Endodermal cell (in vitro differentiated cells): ENCODE measurements around the gene TM9SF3. TPM values are rescaled to one million over a fixed set of nuclear protein-coding genes. Genes with fewer than 3 reads are reported as not detected.
A peak's percentile ranks its signal among the peaks of the same experiment; 100 is the strongest.

ENCODE experiments used
- DNase-seq: peaks from one replicate; pipeline ENCODE4 v3.0.0-alpha.2; 2017
- H3K27ac ChIP-seq: 2 replicates; pipeline ENCODE4 v1.5.1; 2013; ENCODE audit warnings: mild to moderate bottlenecking, low read depth, low read length, moderate library complexity
- H3K27me3 ChIP-seq: 2 replicates; pipeline ENCODE4 v1.6.1; 2013; ENCODE audit warnings: mild to moderate bottlenecking, low read length, moderate library complexity; ENCODE audit not compliant: insufficient read depth, control insufficient read depth, poor library complexity, severe bottlenecking
- H3K36me3 ChIP-seq: 2 replicates; pipeline ENCODE4 v1.7.0; 2013; ENCODE audit warnings: mild to moderate bottlenecking, low read length, moderate library complexity; ENCODE audit not compliant: control insufficient read depth, insufficient read depth
- H3K4me1 ChIP-seq: one replicate; pipeline ENCODE4 v1.7.0; 2013; ENCODE audit warnings: low read length; ENCODE audit not compliant: control insufficient read depth, insufficient read depth
- H3K4me3 ChIP-seq: 2 replicates; pipeline ENCODE4 v1.5.1; 2013; ENCODE audit warnings: mild to moderate bottlenecking, low read length, moderate library complexity
- H3K9ac ChIP-seq: 2 replicates; pipeline ENCODE4 v1.6.1; 2013; ENCODE audit warnings: mild to moderate bottlenecking, low read length, moderate library complexity; ENCODE audit not compliant: poor library complexity, severe bottlenecking; ENCODE audit errors: extremely low read depth
- H3K9me3 ChIP-seq: 2 replicates; pipeline ENCODE4 v1.6.1; 2013; ENCODE audit warnings: mild to moderate bottlenecking, low read length, moderate library complexity; ENCODE audit not compliant: control insufficient read depth
- H3K27ac Mint-ChIP-seq: 2 replicates; pipeline ENCODE4 v1.8.0; 2020; ENCODE audit warnings: mixed read lengths
- H3K27me3 Mint-ChIP-seq: 2 replicates; pipeline ENCODE4 v1.8.0; 2021; ENCODE audit warnings: mild to moderate bottlenecking, mixed read lengths; ENCODE audit not compliant: insufficient read depth
- H3K36me3 Mint-ChIP-seq: 2 replicates; pipeline ENCODE4 v1.8.0; 2020; ENCODE audit warnings: low read depth, mixed read lengths
- H3K4me1 Mint-ChIP-seq: 2 replicates; pipeline ENCODE4 v1.8.0; 2020; ENCODE audit warnings: mixed read lengths
- H3K4me3 Mint-ChIP-seq: 2 replicates; pipeline ENCODE4 v1.8.0; 2020; ENCODE audit warnings: mild to moderate bottlenecking, moderate library complexity, mixed read lengths
- H3K9me3 Mint-ChIP-seq: 2 replicates; pipeline ENCODE4 v1.8.0; 2020; ENCODE audit warnings: mild to moderate bottlenecking, mixed read lengths
- WGBS, 2 experiments: methylation state at CpG; one replicate each; pipeline versions ENCODE4 v1.1.5 to v1.1.7; 2013; ENCODE audit warnings: missing lambda C conversion rate in 2 of 2, mixed read lengths in 1 of 2; ENCODE audit not compliant: insufficient coverage in 1 of 2, insufficient read length in 1 of 2; 5-methylcytosine and 5-hydroxymethylcytosine counted together
- total RNA-seq, 2 donors: library from RNA; stranded (reverse); fragmentation: NEBNext Ultra II Directional in 1 of 2; extraction: Animal tissue kit (Norgen Biotek cat#: 25700) in 1 of 2; gene quantifications; 2 replicates in 1 of 2; 3 replicates in 1 of 2; pipeline ENCODE4 v1.2.1, GENCODE V29; 2021
- TF ChIP-seq, protein P1 (sequence below): fragments of 200-600 bp; sonication (generic); conservative IDR thresholded peaks from 2 replicates; pipeline ENCODE4 v1.5.0; 2021; ENCODE audit warnings: antibody characterized with exemption, mild to moderate bottlenecking

TM9SF3 gene
- total RNA-seq, 2 donors from 2014 or later: 134 to 137 TPM

DNA sequence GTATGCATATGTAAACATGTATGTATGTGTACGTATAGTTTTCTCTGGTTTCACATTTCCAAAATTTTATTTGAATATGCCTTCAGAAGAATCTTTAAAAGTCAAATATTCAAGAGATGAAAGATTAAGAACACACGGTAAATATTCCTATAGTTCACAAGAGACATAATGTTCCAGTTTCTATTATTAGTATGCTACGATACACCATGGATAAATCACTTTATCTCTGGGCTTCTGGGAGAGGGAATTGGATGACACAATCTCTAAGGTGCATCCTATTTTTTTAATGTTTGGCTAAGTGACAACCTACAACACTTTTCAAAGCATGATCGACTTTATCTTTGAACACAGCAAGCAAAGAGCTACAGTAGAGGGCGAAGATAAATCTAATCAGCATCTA, 13.8 kb downstream of the TM9SF3 start:
- H3K4me1 ChIP-seq: peaks cover 3% of the 10 kb centered on the region

DNA sequence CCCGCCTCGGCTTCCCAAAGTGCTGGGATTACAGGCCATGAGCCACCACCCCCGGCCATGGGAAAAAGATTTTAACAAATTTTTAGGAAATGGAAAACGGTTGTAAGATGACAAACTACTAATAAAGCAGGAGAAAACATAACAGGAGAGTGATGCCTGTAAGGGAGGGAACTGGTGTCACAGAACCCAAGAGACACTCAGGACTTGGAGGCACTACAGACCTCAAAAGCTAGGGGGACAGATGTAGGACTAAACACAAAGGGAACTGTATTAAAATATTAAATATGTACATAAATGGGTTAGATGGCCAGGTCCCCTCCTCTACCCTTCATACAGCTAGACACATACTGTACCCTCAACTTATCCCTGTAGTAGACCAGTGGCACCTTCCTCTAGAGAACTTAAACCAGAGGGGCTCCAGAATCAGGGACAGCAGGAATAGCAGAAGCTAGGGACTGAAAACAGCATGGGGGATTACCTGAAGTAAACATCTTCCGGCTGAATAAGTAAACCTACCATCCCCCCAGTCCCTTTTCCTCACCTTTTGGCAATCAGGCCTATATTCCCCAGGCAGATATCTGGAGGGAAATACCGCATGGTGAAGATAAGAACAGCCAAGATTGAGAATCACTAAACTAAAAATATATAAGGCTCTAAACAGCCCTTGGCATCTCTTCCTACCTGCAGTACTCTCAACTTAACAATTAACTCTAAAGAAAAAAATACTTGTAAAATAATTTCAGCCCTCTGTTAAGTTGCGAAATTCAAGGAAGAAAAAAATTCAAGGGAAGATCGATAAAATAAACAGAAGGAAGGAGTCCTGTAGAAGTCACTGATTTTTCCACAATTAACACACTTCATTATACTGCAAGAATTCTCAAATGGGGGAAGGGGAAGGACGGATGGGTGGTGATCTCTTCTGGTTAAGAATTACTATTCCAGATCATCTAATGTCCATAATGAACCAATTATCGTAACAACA, 15.5 kb downstream of the TM9SF3 start:
- peak overlapping the region; percentile 3 for H3K4me3 Mint-ChIP-seq
- H3K36me3 Mint-ChIP-seq: peaks cover 54% of the 10 kb centered on the region
- Histone ChIP-seq H3K4me3 (no peak overlapping the region), H3K36me3 (peaks cover 59% of the 10 kb centered on the region), H3K27ac (no peak overlapping the region), H3K9ac (no peak overlapping the region), H3K27me3 (no peaks in the 10 kb centered on the region), H3K4me1 (peaks cover 3% of the 10 kb centered on the region), H3K9me3 (no peaks in the 10 kb centered on the region)
- TF ChIP-seq, protein P1, sequence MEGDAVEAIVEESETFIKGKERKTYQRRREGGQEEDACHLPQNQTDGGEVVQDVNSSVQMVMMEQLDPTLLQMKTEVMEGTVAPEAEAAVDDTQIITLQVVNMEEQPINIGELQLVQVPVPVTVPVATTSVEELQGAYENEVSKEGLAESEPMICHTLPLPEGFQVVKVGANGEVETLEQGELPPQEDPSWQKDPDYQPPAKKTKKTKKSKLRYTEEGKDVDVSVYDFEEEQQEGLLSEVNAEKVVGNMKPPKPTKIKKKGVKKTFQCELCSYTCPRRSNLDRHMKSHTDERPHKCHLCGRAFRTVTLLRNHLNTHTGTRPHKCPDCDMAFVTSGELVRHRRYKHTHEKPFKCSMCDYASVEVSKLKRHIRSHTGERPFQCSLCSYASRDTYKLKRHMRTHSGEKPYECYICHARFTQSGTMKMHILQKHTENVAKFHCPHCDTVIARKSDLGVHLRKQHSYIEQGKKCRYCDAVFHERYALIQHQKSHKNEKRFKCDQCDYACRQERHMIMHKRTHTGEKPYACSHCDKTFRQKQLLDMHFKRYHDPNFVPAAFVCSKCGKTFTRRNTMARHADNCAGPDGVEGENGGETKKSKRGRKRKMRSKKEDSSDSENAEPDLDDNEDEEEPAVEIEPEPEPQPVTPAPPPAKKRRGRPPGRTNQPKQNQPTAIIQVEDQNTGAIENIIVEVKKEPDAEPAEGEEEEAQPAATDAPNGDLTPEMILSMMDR: peak; percentile 70
- 81 to 93% methylated on average over 3 to 9 of the region's 10 CpGs for WGBS, 2 experiments
- H3K9me3 Mint-ChIP-seq: no peaks in the 10 kb centered on the region
- H3K4me1 Mint-ChIP-seq: peaks cover 44% of the 10 kb centered on the region
- peak overlapping the region; percentile 6 for H3K27ac Mint-ChIP-seq
- no peaks in the 10 kb centered on the region for H3K27me3 Mint-ChIP-seq
- peak; percentile 64 for DNase-seq

More for the DNA sequence above, 13.8 kb downstream of the TM9SF3 start:
- no peaks in the 10 kb centered on the region for H3K9me3 ChIP-seq
- peaks cover 52% of the 10 kb centered on the region for H3K36me3 ChIP-seq
- H3K9ac ChIP-seq: no peak overlapping the region
- H3K36me3 Mint-ChIP-seq: peaks cover 40% of the 10 kb centered on the region
- no peaks in the 10 kb centered on the region for H3K27me3 ChIP-seq
- H3K4me3 Mint-ChIP-seq: no peak overlapping the region
- H3K27ac Mint-ChIP-seq: no peak overlapping the region
- H3K4me3 ChIP-seq: no peak overlapping the region
- TF ChIP-seq, protein P1: no peak
- H3K27ac ChIP-seq: no peak overlapping the region
- 96 to 100% methylated on average over 2 to 4 of the region's 5 CpGs for WGBS, 2 experiments
- DNase-seq: no peak
- H3K4me1 Mint-ChIP-seq: peaks cover 36% of the 10 kb centered on the region
- H3K9me3 Mint-ChIP-seq: no peaks in the 10 kb centered on the region
- H3K27me3 Mint-ChIP-seq: no peaks in the 10 kb centered on the region

DNA sequence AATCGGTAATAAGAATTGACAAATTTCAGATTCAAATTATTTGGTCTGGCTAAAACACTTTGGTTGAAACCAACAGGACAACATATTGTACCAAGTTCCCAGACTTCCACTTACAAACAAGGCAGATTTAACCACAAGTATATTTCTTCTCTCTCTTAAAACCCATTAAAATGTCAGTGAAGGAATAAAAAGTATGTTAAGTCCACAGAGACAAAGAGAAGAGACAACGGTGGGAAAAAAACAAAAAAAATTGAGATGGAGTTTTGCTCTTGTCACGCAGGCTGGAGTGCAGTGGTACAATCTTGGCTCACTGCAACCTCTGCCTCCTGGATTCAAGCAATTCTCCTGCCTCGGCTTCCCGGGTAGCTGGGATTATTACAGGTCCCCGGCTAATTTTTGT, 16.3 kb downstream of the TM9SF3 start:
- Histone ChIP-seq H3K4me3 (no peak overlapping the region), H3K27ac (no peak overlapping the region), H3K4me1 (peaks cover 3% of the 10 kb centered on the region), H3K27me3 (no peaks in the 10 kb centered on the region), H3K36me3 (peaks cover 52% of the 10 kb centered on the region), H3K9ac (no peak overlapping the region), H3K9me3 (no peaks in the 10 kb centered on the region)
- no peak overlapping the region for H3K4me3 Mint-ChIP-seq
- WGBS, 2 experiments: 92 to 98% methylated on average over 5 to 6 of the region's 6 CpGs
- TF ChIP-seq, protein P1: no peak
- H3K4me1 Mint-ChIP-seq: peaks cover 44% of the 10 kb centered on the region
- H3K36me3 Mint-ChIP-seq: peaks cover 50% of the 10 kb centered on the region
- no peaks in the 10 kb centered on the region for H3K27me3 Mint-ChIP-seq
- H3K27ac Mint-ChIP-seq: peak overlapping the region; percentile 18
- H3K9me3 Mint-ChIP-seq: no peaks in the 10 kb centered on the region
- DNase-seq: no peak
